ENCODE measurements around the gene SEPTIN3. TPM values are rescaled to one million over a fixed set of nuclear protein-coding genes. Genes with fewer than 3 reads are reported as not detected.
A peak's percentile ranks its signal among the peaks of the same experiment; 100 is the strongest.

SEPTIN3 gene
- total and polyA plus RNA-seq, 9 of the 15 experiments (the other 6 are each of a cell fraction or from before 2014, with no cell fraction given): 0.06 TPM; not detected in 8

DNA sequence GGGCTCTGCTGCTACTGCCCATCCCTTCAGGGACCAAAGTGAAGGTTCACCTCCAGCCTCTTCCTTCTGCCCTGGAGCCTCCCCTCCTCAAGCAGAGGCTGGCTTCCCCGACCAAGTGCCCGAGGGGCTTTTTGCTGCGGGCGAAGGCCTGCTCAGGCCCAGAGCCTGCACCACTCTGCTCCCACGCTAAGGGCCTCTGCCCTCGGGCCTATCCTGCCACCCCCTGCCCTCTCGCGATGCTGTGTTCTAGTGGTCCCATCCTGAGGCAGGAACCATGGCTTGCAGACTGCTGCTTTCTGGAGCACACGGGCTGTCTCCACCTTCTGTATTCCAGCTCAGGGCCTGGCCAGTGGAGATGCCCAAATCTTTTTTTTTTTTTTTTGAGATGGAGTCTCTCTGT is 33.7 kb upstream of the SEPTIN3 start:
- FAIRE-seq: no peak
- Histone ChIP-seq H3K9me3 (replicated peaks; ENCODE audit: control insufficient read depth, insufficient read depth, low read depth, low read length) (no peaks in the 10 kb centered on the region), H3K27ac (ENCODE audit: extremely low read depth, low read depth, low read length) (no peak overlapping the region), H2AFZ (ENCODE audit: low read depth, low read length) (no peak overlapping the region), H3K79me2 (ENCODE audit: control insufficient read depth, insufficient read depth, low read length) (0 out of 3 replicates have a peak, but pooled peaks cover 3% of the 10 kb centered on the region), H3K9ac (ENCODE audit: insufficient read depth in 1 of 2, low read depth in 2 of 2, low read length in 2 of 2) (no peak overlapping the region), H3K27me3 (ENCODE audit: control insufficient read depth in 2 of 2, insufficient read depth in 2 of 2, low read length in 2 of 2) (no peaks in the 10 kb centered on the region), H3K4me1 (replicated peaks in 1 of 2; ENCODE audit: control insufficient read depth in 2 of 2, insufficient read depth in 2 of 2, low read length in 2 of 2) (peaks cover 0 to 43% of the 10 kb centered on the region in 2 experiments; a peak in 2 of 5 replicates), H3K4me2 (ENCODE audit: insufficient read depth, low read length) (no peak overlapping the region), H3K36me3 (ENCODE audit: control insufficient read depth, insufficient read depth, low read length) (peaks cover 32% of the 10 kb centered on the region; the same call in 2 of the 3 replicates), H3K9me1 (ENCODE audit: control insufficient read depth, insufficient read depth, low read length) (peaks cover 3% of the 10 kb centered on the region), H4K20me1 (replicated peaks; ENCODE audit: control insufficient read depth, insufficient read depth, low read length) (no peaks in the 10 kb centered on the region), H3K4me3 (no peak overlapping the region)
- ChIA-PET CTCF (ENCODE audit: low intra/inter-chr PET ratio) (interaction anchor here (0.6 kb wide), 1 partner anchor 174 kb away, joined by 4 read pairs; no protein-coding TSS in a partner anchor), POLR2A (interaction anchor here (0.6 to 1.6 kb wide), 4 partner anchors 9 to 319 kb away, joined by 3 to 5 read pairs (median 4); partner anchors contain the start of gene TNFRSF13C)
- no peak for ATAC-seq
- no TSS peak for BruUV-seq (replicated peaks)
- TF ChIP-seq, protein P1, sequence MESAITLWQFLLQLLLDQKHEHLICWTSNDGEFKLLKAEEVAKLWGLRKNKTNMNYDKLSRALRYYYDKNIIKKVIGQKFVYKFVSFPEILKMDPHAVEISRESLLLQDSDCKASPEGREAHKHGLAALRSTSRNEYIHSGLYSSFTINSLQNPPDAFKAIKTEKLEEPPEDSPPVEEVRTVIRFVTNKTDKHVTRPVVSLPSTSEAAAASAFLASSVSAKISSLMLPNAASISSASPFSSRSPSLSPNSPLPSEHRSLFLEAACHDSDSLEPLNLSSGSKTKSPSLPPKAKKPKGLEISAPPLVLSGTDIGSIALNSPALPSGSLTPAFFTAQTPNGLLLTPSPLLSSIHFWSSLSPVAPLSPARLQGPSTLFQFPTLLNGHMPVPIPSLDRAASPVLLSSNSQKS (CRISPR knock-in tag; IDR thresholded peaks at IDR 0.05): no peak
- TF ChIP-seq RBFOX2 (IDR thresholded peaks at IDR 0.05; ENCODE audit: low read depth, low read length) (peak; percentile 39), FOXM1 (IDR thresholded peaks at IDR 0.05; ENCODE audit: low read depth) (no peak), FOXM1 (CRISPR knock-in tag; IDR thresholded peaks at IDR 0.05; ENCODE audit: low read depth) (no peak), NR2C2 (CRISPR knock-in tag; IDR thresholded peaks at IDR 0.05) (no peak), NR2C2 (tag; IDR thresholded peaks at IDR 0.05) (no peak), ZNF707 (CRISPR knock-in tag; conservative IDR thresholded peaks at IDR 0.05) (no peak), POLR2G (IDR thresholded peaks at IDR 0.05; ENCODE audit: low read depth, low read length) (0 out of 2 replicates have a peak, but pooled peaks have one; percentile 43), IFI16 (CRISPR knock-in tag; IDR thresholded peaks at IDR 0.05) (no peak), CREBBP (IDR thresholded peaks at IDR 0.05; ENCODE audit: low read depth, low read length) (no peak)
- TF ChIP-seq, protein P2, sequence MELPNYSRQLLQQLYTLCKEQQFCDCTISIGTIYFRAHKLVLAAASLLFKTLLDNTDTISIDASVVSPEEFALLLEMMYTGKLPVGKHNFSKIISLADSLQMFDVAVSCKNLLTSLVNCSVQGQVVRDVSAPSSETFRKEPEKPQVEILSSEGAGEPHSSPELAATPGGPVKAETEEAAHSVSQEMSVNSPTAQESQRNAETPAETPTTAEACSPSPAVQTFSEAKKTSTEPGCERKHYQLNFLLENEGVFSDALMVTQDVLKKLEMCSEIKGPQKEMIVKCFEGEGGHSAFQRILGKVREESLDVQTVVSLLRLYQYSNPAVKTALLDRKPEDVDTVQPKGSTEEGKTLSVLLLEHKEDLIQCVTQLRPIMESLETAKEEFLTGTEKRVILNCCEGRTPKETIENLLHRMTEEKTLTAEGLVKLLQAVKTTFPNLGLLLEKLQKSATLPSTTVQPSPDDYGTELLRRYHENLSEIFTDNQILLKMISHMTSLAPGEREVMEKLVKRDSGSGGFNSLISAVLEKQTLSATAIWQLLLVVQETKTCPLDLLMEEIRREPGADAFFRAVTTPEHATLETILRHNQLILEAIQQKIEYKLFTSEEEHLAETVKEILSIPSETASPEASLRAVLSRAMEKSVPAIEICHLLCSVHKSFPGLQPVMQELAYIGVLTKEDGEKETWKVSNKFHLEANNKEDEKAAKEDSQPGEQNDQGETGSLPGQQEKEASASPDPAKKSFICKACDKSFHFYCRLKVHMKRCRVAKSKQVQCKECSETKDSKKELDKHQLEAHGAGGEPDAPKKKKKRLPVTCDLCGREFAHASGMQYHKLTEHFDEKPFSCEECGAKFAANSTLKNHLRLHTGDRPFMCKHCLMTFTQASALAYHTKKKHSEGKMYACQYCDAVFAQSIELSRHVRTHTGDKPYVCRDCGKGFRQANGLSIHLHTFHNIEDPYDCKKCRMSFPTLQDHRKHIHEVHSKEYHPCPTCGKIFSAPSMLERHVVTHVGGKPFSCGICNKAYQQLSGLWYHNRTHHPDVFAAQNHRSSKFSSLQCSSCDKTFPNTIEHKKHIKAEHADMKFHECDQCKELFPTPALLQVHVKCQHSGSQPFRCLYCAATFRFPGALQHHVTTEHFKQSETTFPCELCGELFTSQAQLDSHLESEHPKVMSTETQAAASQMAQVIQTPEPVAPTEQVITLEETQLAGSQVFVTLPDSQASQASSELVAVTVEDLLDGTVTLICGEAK (IDR thresholded peaks at IDR 0.05): no peak
- TF ChIP-seq, protein P2 (CRISPR knock-in tag; IDR thresholded peaks at IDR 0.05): no peak
- TF ChIP-seq, protein P3, sequence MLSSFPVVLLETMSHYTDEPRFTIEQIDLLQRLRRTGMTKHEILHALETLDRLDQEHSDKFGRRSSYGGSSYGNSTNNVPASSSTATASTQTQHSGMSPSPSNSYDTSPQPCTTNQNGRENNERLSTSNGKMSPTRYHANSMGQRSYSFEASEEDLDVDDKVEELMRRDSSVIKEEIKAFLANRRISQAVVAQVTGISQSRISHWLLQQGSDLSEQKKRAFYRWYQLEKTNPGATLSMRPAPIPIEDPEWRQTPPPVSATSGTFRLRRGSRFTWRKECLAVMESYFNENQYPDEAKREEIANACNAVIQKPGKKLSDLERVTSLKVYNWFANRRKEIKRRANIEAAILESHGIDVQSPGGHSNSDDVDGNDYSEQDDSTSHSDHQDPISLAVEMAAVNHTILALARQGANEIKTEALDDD (IDR thresholded peaks at IDR 0.05): no peak
- intact Hi-C loops (cut with micrococcal nuclease): no loop called here
- in situ Hi-C loops (cut with MboI): no loop called here
- 83% methylated on average over 4 of the region's 9 CpGs for WGBS (ENCODE audit: insufficient coverage, low coverage, missing lambda C conversion rate)
- DNase-seq (ENCODE audit: extremely low read depth in 1 of 4, low spot score in 3 of 4): no peak
